ENCODE measurements around the gene PHF14.

The PHF14 gene

DNA sequence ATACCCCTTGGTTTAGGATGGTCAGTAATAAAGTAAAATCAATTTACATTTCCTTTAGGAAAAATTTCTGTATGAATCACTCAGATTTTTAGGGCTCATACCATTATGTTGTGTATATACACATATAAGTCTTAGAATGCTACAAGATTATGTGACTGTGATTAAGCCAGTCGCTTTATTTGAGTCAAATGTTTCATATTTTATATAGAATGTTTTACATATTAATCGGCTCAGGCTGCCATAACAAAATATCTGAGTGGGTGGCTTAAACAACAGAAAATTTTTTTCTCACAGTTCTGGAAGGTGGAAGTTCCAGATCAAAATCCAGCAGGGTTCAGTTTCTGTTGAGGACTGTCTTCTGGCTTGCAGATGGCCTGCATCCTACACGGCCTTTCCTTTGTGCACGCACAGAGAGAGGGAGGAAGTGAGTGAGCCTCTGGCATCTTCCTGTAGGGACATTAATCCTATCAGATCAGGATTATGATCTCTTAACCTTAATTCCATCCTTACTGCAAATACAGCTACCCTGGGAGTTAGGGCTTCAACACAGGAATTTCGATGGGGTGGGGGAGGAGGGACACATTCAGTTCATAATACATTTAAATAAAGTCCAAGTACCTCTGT lies 198.0 kb downstream of the PHF14 start:
- H3K4me3 ChIP-seq (ENCODE audit: control insufficient read depth in 1 of 7, extremely low read depth in 1 of 7, insufficient read depth in 4 of 7, low read depth in 2 of 7, low read length in 6 of 7), result no peak overlapping the region
- no peak overlapping the region for H3K27ac ChIP-seq (ENCODE audit: insufficient read depth in 1 of 2, low read depth in 1 of 2, low read length in 2 of 2, poor library complexity in 1 of 2, severe bottlenecking in 2 of 2)
- peaks cover 0 to 9% (median 0%) of the 10 kb centered on the region in 4 experiments for H3K4me1 ChIP-seq (ENCODE audit: control extremely low read depth in 1 of 4, control insufficient read depth in 4 of 4, insufficient read depth in 4 of 4, low read length in 3 of 4)
- no peaks in the 10 kb centered on the region for H3K27me3 ChIP-seq (replicated peaks in 2 of 5; ENCODE audit: control insufficient read depth in 4 of 5, insufficient read depth in 5 of 5, low read length in 4 of 5)
- H3K9me3 ChIP-seq (ENCODE audit: control extremely low read depth in 1 of 5, control insufficient read depth in 4 of 5, insufficient read depth in 2 of 5, low read depth in 1 of 5, low read length in 4 of 5), result no peaks in the 10 kb centered on the region
- peaks cover 0 to 4% (median 2%) of the 10 kb centered on the region in 4 experiments for H3K36me3 ChIP-seq (ENCODE audit: control insufficient read depth in 4 of 4, insufficient read depth in 4 of 4, low read length in 3 of 4)
- ChIA-PET POLR2A (no interaction called here), CTCF (no interaction called here)
- 100% methylated on average over 1 of the region's 5 CpGs for WGBS (ENCODE audit: insufficient coverage)
- DNase-seq, result no peak

DNA sequence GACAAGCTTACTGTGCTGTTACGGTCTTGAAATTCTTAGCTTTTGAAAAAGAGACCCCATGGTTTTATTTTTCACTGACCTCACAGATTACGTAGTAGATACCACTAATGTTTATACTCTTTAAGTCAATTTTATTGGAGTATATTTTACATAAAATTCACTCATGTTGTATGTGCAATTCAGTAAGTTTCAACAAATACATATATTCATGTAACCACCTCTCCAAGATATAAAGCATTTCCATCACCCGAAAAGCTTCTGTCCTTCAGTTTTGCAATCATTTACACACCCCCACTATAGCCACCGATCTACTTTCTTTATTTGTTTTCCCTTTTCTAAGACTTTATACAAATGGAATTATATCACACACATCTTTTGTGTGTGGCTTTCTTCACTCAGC lies 199.2 kb downstream of the PHF14 start:
- no peaks in the 10 kb centered on the region for H3K27me3 ChIP-seq (replicated peaks in 2 of 5; ENCODE audit: control insufficient read depth in 4 of 5, insufficient read depth in 5 of 5, low read length in 4 of 5)
- CTCF ChIA-PET, result no interaction called here
- peaks cover 0 to 4% (median 2%) of the 10 kb centered on the region in 4 experiments for H3K36me3 ChIP-seq (ENCODE audit: control insufficient read depth in 4 of 4, insufficient read depth in 4 of 4, low read length in 3 of 4)
- POLR2A ChIA-PET, result interaction anchor here (0.6 kb wide), 1 partner anchor 39 kb away, joined by 3 read pairs; no protein-coding TSS in a partner anchor
- peaks cover 0 to 9% (median 0%) of the 10 kb centered on the region in 4 experiments for H3K4me1 ChIP-seq (ENCODE audit: control extremely low read depth in 1 of 4, control insufficient read depth in 4 of 4, insufficient read depth in 4 of 4, low read length in 3 of 4)
- H3K27ac ChIP-seq (ENCODE audit: insufficient read depth in 1 of 2, low read depth in 1 of 2, low read length in 2 of 2, poor library complexity in 1 of 2, severe bottlenecking in 2 of 2), result no peak overlapping the region
- no peak for DNase-seq
- H3K9me3 ChIP-seq (ENCODE audit: control extremely low read depth in 1 of 5, control insufficient read depth in 4 of 5, insufficient read depth in 2 of 5, low read depth in 1 of 5, low read length in 4 of 5), result no peaks in the 10 kb centered on the region
- 100% methylated on average over 2 of the region's 4 CpGs for WGBS (ENCODE audit: insufficient coverage)
- no peak overlapping the region for H3K4me3 ChIP-seq (ENCODE audit: control insufficient read depth in 1 of 7, extremely low read depth in 1 of 7, insufficient read depth in 4 of 7, low read depth in 2 of 7, low read length in 6 of 7)

DNA sequence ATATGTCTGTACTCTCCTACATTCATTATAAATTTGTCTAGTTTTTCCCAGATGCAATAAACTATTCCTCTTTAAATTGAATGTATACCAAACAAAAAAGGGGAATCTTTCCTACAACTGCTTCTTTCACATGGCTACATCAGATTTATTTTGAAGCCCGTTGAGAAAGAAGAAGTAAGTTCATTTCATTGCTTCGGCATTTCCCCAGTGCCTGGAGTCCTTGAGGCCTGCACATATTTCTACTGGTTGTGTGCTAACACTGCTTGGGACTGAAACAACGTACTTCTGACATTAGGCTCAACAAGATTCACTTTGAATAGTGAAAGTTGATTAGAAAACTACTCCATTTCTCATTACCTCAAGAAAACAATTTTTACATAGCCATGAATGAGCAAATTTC lies 201.7 kb downstream of the PHF14 start:
- ChIA-PET POLR2A (no interaction called here), CTCF (no interaction called here)
- Histone ChIP-seq H3K4me3 (ENCODE audit: control insufficient read depth in 1 of 7, extremely low read depth in 1 of 7, insufficient read depth in 4 of 7, low read depth in 2 of 7, low read length in 6 of 7) (no peak overlapping the region), H3K36me3 (ENCODE audit: control insufficient read depth in 4 of 4, insufficient read depth in 4 of 4, low read length in 3 of 4) (peaks cover 0 to 4% (median under 1%) of the 10 kb centered on the region in 4 experiments), H3K9me3 (ENCODE audit: control extremely low read depth in 1 of 5, control insufficient read depth in 4 of 5, insufficient read depth in 2 of 5, low read depth in 1 of 5, low read length in 4 of 5) (no peaks in the 10 kb centered on the region), H3K27ac (ENCODE audit: insufficient read depth in 1 of 2, low read depth in 1 of 2, low read length in 2 of 2, poor library complexity in 1 of 2, severe bottlenecking in 2 of 2) (no peak overlapping the region), H3K4me1 (ENCODE audit: control extremely low read depth in 1 of 4, control insufficient read depth in 4 of 4, insufficient read depth in 4 of 4, low read length in 3 of 4) (no peaks in the 10 kb centered on the region), H3K27me3 (replicated peaks in 2 of 5; ENCODE audit: control insufficient read depth in 4 of 5, insufficient read depth in 5 of 5, low read length in 4 of 5) (no peaks in the 10 kb centered on the region)
- 100% methylated on average over 1 of the region's 3 CpGs for WGBS (ENCODE audit: insufficient coverage)
- no peak for DNase-seq

DNA sequence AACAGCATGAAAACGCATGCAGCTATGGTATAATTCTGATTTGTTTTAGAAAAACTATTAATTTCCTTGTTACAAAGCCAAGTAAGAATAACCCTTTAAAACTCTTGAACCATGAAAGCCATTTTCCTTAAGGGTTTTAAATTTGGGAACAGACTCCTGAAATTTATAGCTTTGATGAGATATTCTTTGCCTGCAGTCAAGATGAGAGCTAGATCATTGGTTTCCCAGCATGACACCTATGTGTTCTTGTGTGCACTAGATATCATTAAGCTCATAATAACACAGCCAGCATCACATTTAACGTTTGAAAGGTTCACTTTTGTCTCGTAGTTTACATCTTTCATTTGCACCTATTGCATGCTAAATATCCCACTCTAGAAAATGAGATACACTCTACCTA lies 202.2 kb downstream of the PHF14 start:
- ChIA-PET POLR2A (no interaction called here), CTCF (no interaction called here)
- H3K9me3 ChIP-seq (ENCODE audit: control extremely low read depth in 1 of 5, control insufficient read depth in 4 of 5, insufficient read depth in 2 of 5, low read depth in 1 of 5, low read length in 4 of 5), result no peaks in the 10 kb centered on the region
- WGBS (ENCODE audit: insufficient coverage), result 100% methylated on average over 2 of the region's 3 CpGs
- H3K27me3 ChIP-seq (replicated peaks in 2 of 5; ENCODE audit: control insufficient read depth in 4 of 5, insufficient read depth in 5 of 5, low read length in 4 of 5), result no peaks in the 10 kb centered on the region
- H3K4me3 ChIP-seq (ENCODE audit: control insufficient read depth in 1 of 7, extremely low read depth in 1 of 7, insufficient read depth in 4 of 7, low read depth in 2 of 7, low read length in 6 of 7), result no peak overlapping the region
- no peak for DNase-seq
- H3K27ac ChIP-seq (ENCODE audit: insufficient read depth in 1 of 2, low read depth in 1 of 2, low read length in 2 of 2, poor library complexity in 1 of 2, severe bottlenecking in 2 of 2), result no peak overlapping the region
- peaks cover 0 to 4% (median 0%) of the 10 kb centered on the region in 4 experiments for H3K36me3 ChIP-seq (ENCODE audit: control insufficient read depth in 4 of 4, insufficient read depth in 4 of 4, low read length in 3 of 4)
- no peaks in the 10 kb centered on the region for H3K4me1 ChIP-seq (ENCODE audit: control extremely low read depth in 1 of 4, control insufficient read depth in 4 of 4, insufficient read depth in 4 of 4, low read length in 3 of 4)

DNA sequence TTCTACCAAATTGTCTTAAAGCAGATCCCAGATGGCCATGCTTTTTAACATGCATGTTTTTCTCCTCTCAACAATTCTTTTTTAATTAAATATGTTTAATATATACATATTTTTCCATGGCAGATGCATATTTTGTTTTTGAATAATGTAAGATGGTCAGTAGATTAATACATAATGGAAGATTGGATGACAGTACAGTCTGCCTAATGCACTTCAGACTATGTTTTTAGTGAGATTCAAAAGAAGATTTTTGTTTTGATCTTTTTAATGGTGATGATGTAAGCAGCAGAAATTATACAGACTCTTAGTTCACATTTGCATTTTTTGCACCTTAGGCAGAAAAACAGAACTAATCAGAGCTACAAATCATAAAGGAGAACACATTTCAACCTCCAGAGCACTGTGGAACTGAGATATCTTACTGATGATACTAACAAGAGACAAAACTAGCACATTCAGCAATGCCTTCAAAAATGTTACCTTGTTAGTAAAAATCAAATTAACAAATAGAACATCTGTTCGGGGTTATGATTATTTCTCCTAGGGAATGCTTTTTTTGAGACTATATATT lies 203.4 kb downstream of the PHF14 start:
- no peaks in the 10 kb centered on the region for H3K9me3 ChIP-seq (ENCODE audit: control extremely low read depth in 1 of 5, control insufficient read depth in 4 of 5, insufficient read depth in 2 of 5, low read depth in 1 of 5, low read length in 4 of 5)
- H3K27me3 ChIP-seq (replicated peaks in 2 of 5; ENCODE audit: control insufficient read depth in 4 of 5, insufficient read depth in 5 of 5, low read length in 4 of 5), result no peaks in the 10 kb centered on the region
- POLR2A ChIA-PET, result no interaction called here
- no peak overlapping the region for H3K4me3 ChIP-seq (ENCODE audit: control insufficient read depth in 1 of 7, extremely low read depth in 1 of 7, insufficient read depth in 4 of 7, low read depth in 2 of 7, low read length in 6 of 7)
- no peaks in the 10 kb centered on the region for H3K36me3 ChIP-seq (ENCODE audit: control insufficient read depth in 4 of 4, insufficient read depth in 4 of 4, low read length in 3 of 4)
- DNase-seq, result no peak
- WGBS (ENCODE audit: insufficient coverage), result no CpG with 5 or more reads among the region's 1 CpG
- no peaks in the 10 kb centered on the region for H3K4me1 ChIP-seq (ENCODE audit: control extremely low read depth in 1 of 4, control insufficient read depth in 4 of 4, insufficient read depth in 4 of 4, low read length in 3 of 4)
- H3K27ac ChIP-seq (ENCODE audit: insufficient read depth in 1 of 2, low read depth in 1 of 2, low read length in 2 of 2, poor library complexity in 1 of 2, severe bottlenecking in 2 of 2), result no peak overlapping the region
- CTCF ChIA-PET, result interaction anchor here (0.6 kb wide), 1 partner anchor 491 kb away, joined by 3 read pairs; no protein-coding TSS in a partner anchor

DNA sequence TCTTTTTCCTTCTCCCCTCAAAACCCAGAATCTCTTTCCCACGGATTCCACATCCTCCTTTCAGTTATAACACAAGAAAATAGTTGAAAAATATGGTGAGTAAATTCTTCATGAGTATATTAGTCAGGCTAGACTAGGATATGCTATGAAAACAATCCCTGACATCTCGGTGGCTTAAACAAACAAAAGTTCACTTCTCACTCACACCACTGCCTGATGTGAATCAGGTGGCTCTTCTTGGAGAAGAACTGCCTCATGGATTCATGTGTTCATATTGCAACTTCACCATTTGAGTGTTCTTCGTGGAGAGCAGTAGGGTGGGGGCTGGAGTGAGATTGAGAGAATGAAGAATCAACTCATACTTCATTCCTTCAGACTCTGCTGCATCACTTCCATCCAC lies 204.1 kb downstream of the PHF14 start:
- no peaks in the 10 kb centered on the region for H3K36me3 ChIP-seq (ENCODE audit: control insufficient read depth in 4 of 4, insufficient read depth in 4 of 4, low read length in 3 of 4)
- H3K27me3 ChIP-seq (replicated peaks in 2 of 5; ENCODE audit: control insufficient read depth in 4 of 5, insufficient read depth in 5 of 5, low read length in 4 of 5), result no peaks in the 10 kb centered on the region
- DNase-seq, result no peak
- no peak overlapping the region for H3K4me3 ChIP-seq (ENCODE audit: control insufficient read depth in 1 of 7, extremely low read depth in 1 of 7, insufficient read depth in 4 of 7, low read depth in 2 of 7, low read length in 6 of 7)
- no CpG with 5 or more reads among the region's 3 CpGs for WGBS (ENCODE audit: insufficient coverage)
- H3K27ac ChIP-seq (ENCODE audit: insufficient read depth in 1 of 2, low read depth in 1 of 2, low read length in 2 of 2, poor library complexity in 1 of 2, severe bottlenecking in 2 of 2), result no peak overlapping the region
- no peaks in the 10 kb centered on the region for H3K4me1 ChIP-seq (ENCODE audit: control extremely low read depth in 1 of 4, control insufficient read depth in 4 of 4, insufficient read depth in 4 of 4, low read length in 3 of 4)
- H3K9me3 ChIP-seq (ENCODE audit: control extremely low read depth in 1 of 5, control insufficient read depth in 4 of 5, insufficient read depth in 2 of 5, low read depth in 1 of 5, low read length in 4 of 5), result no peaks in the 10 kb centered on the region
- POLR2A ChIA-PET, result no interaction called here
- CTCF ChIA-PET, result interaction anchor here (0.6 kb wide), 1 partner anchor 492 kb away, joined by 3 read pairs; no protein-coding TSS in a partner anchor

DNA sequence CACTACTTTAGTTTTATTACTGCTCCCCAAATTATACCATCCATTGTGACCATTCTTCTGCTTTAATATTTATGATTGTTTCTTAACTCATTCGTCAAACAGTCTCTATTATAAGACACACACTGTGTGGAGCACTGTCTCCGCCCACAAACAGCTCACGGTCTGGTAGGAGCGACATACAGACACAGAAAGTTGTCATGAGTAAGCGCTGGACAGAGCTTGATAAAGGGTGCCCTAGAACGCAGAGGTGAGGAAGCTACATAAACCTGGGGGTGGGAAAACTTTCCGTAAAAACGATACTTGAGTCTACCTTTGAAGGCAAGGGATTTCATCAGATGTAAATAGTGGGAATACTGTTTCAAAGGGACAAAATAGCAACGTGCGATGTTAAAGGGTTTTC lies 207.9 kb downstream of the PHF14 start:
- no peaks in the 10 kb centered on the region for H3K36me3 ChIP-seq (ENCODE audit: control insufficient read depth in 4 of 4, insufficient read depth in 4 of 4, low read length in 3 of 4)
- H3K4me3 ChIP-seq (ENCODE audit: control insufficient read depth in 1 of 7, extremely low read depth in 1 of 7, insufficient read depth in 4 of 7, low read depth in 2 of 7, low read length in 6 of 7), result no peak overlapping the region
- no peak overlapping the region for H3K27ac ChIP-seq (ENCODE audit: insufficient read depth in 1 of 2, low read depth in 1 of 2, low read length in 2 of 2, poor library complexity in 1 of 2, severe bottlenecking in 2 of 2)
- ChIA-PET CTCF (no interaction called here), POLR2A (no interaction called here)
- DNase-seq, result no peak
- peaks cover 0 to 7% (median 0%) of the 10 kb centered on the region in 5 experiments for H3K9me3 ChIP-seq (ENCODE audit: control extremely low read depth in 1 of 5, control insufficient read depth in 4 of 5, insufficient read depth in 2 of 5, low read depth in 1 of 5, low read length in 4 of 5)
- 97% methylated on average over 10 of the region's 10 CpGs for WGBS (ENCODE audit: insufficient coverage)
- no peaks in the 10 kb centered on the region for H3K4me1 ChIP-seq (ENCODE audit: control extremely low read depth in 1 of 4, control insufficient read depth in 4 of 4, insufficient read depth in 4 of 4, low read length in 3 of 4)
- no peaks in the 10 kb centered on the region for H3K27me3 ChIP-seq (replicated peaks in 2 of 5; ENCODE audit: control insufficient read depth in 4 of 5, insufficient read depth in 5 of 5, low read length in 4 of 5)

Data from common myeloid progenitor, CD34-positive (primary cell).